Panc1 (cell line): ENCODE data around the gene TIMP3. TPM values are rescaled to one million over a fixed set of nuclear protein-coding genes. Genes with fewer than 3 reads are reported as not detected.

Experiments used
- ATAC-seq: fragments of 200-7000 bp; cut with Tn5 transposase; 2 replicates; pipeline ENCODE4 v1.9.1; 2020; ENCODE audit warnings: mild to moderate bottlenecking, moderate library complexity
- BruUV-seq: library from RNA; stranded (reverse); fragments of 400-500 nt; replicated peaks from 2 replicates; lab custom pipeline; 2021; lab: Mats Ljungman, UMichigan
- CTCF ChIA-PET: fragments of 300-600 bp; sonication (Branson Sonifier 250); formaldehyde crosslinking; loops from one replicate; lab custom pipeline; 2022; ENCODE audit warnings: antibody characterized with exemption; lab: Charles Lee
- POLR2A ChIA-PET: fragments of 300-600 bp; sonication (Branson Sonifier 250); formaldehyde crosslinking; loops from one replicate; lab custom pipeline; 2022; ENCODE audit warnings: antibody characterized with exemption; lab: Charles Lee
- DNase-seq: peaks from one replicate; pipeline ENCODE4 v3.0.0-alpha.2; 2010; ENCODE audit warnings: low read depth, low spot score
- H3K27ac ChIP-seq: 2 replicates; pipeline ENCODE4 v1.5.1; 2011; ENCODE audit warnings: mild to moderate bottlenecking, low read length, inconsistent platforms
- H3K27me3 ChIP-seq: fragments of 200-500 bp; sonication (Bioruptor generic); 2 replicates; pipeline ENCODE4 v1.6.0; 2014; ENCODE audit warnings: low read length, inconsistent platforms; ENCODE audit not compliant: control insufficient read depth, insufficient read depth
- H3K36me3 ChIP-seq: fragments of 200-500 bp; sonication (Bioruptor generic); 2 replicates; pipeline ENCODE4 v1.5.1; 2014; ENCODE audit warnings: inconsistent platforms, mild to moderate bottlenecking, low read length, moderate library complexity; ENCODE audit not compliant: control insufficient read depth, insufficient read depth
- H3K4me1 ChIP-seq: 2 replicates; pipeline ENCODE4 v1.5.1; 2011; ENCODE audit warnings: inconsistent platforms, mild to moderate bottlenecking, low read length, moderate library complexity; ENCODE audit not compliant: control insufficient read depth, insufficient read depth
- H3K4me3 ChIP-seq, 2 experiments: 2 replicates each; pipeline ENCODE4 v1.5.1; 2011 to 2012; ENCODE audit warnings: low read depth in 2 of 2, low read length in 2 of 2, mild to moderate bottlenecking in 2 of 2, inconsistent platforms in 1 of 2, moderate library complexity in 1 of 2
- H3K9me3 ChIP-seq: fragments of 200-500 bp; sonication (Bioruptor generic); 2 replicates; pipeline ENCODE4 v1.5.1; 2014; ENCODE audit warnings: low read depth, mild to moderate bottlenecking, inconsistent platforms, low read length, moderate library complexity; ENCODE audit not compliant: control insufficient read depth, insufficient read depth
- POLR2AphosphoS5 ChIP-seq: IDR thresholded peaks from 2 replicates; pipeline ENCODE4 v1.6.1; 2012; ENCODE audit warnings: mild to moderate bottlenecking, low read depth, low read length, moderate library complexity
- REST ChIP-seq, 2 experiments: IDR thresholded peaks; 2 replicates each; pipeline ENCODE4 v1.6.1; 2011 to 2012; ENCODE audit warnings: low read depth in 2 of 2, control low read depth in 1 of 2, low read length in 1 of 2, mild to moderate bottlenecking in 1 of 2, moderate library complexity in 1 of 2; ENCODE audit not compliant: insufficient read depth in 1 of 2
- SIN3A ChIP-seq: IDR thresholded peaks from 2 replicates; pipeline ENCODE4 v1.6.1; 2012; ENCODE audit warnings: low read depth, mild to moderate bottlenecking, low read length, moderate library complexity, borderline replicate concordance; ENCODE audit not compliant: insufficient read depth
- TCF7L2 ChIP-seq: IDR thresholded peaks from 2 replicates; pipeline ENCODE4 v1.6.1; 2011; ENCODE audit warnings: mild to moderate bottlenecking, low read depth, low read length, inconsistent platforms
- in situ Hi-C: cut with HindIII; loops from 2 replicates; pipeline ENCODE4 v1.10.0; 2016; ENCODE audit warnings: low sequenced_read_pairs, low pct_unique_long_range_greater_than_20kb
- intact Hi-C: fragments of 100-400 bp; cut with micrococcal nuclease; formaldehyde crosslinking; loops from one replicate; pipeline ENCODE4 v1.10.0; 2022; ENCODE audit not compliant: unreplicated experiment
- total RNA-seq: library from RNA; stranded (reverse); gene quantifications from one replicate; pipeline ENCODE4 v1.2.1, GENCODE V29; 2021; ENCODE audit not compliant: unreplicated experiment
- TF ChIP-seq, protein P1 (sequence below): fragments of 450-650 bp; IDR thresholded peaks from 2 replicates; pipeline ENCODE4 v1.5.1; 2017; ENCODE audit warnings: mild to moderate bottlenecking

Gene TIMP3
- total RNA-seq, 1 experiment from 2014 or later = 0.67 TPM

DNA sequence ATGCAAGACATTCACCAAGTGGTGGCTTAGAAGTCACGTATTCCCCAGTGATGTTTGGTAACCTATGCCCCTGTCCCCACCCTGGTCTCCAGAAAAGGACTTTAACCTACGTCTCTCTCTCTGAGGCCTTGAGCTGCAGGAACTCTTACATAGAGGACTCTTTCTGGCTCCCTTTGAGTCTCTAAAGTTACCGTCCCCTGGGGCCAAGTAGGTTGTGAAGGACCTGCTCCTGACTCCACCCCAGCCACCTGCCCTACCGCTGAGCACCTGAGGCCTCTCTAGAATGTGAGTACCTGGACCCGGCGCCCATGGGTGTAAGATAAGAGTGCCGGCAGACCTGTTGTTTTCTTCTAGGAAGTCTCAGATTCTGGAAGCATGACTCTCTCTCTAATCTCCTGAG, 95.4 kb downstream of the TIMP3 start:
- no TSS peak for BruUV-seq
- no peaks in the 10 kb centered on the region for H3K27me3 ChIP-seq
- TF ChIP-seq, protein P1, sequence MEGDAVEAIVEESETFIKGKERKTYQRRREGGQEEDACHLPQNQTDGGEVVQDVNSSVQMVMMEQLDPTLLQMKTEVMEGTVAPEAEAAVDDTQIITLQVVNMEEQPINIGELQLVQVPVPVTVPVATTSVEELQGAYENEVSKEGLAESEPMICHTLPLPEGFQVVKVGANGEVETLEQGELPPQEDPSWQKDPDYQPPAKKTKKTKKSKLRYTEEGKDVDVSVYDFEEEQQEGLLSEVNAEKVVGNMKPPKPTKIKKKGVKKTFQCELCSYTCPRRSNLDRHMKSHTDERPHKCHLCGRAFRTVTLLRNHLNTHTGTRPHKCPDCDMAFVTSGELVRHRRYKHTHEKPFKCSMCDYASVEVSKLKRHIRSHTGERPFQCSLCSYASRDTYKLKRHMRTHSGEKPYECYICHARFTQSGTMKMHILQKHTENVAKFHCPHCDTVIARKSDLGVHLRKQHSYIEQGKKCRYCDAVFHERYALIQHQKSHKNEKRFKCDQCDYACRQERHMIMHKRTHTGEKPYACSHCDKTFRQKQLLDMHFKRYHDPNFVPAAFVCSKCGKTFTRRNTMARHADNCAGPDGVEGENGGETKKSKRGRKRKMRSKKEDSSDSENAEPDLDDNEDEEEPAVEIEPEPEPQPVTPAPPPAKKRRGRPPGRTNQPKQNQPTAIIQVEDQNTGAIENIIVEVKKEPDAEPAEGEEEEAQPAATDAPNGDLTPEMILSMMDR = no peak
- TF ChIP-seq SIN3A (no peak), REST (IDR thresholded peaks at IDR 0.05; ENCODE audit: insufficient read depth in 1 of 2, low read depth in 2 of 2, low read length in 1 of 2) (no peak), POLR2AphosphoS5 (no peak), TCF7L2 (no peak)
- H3K9me3 ChIP-seq = no peaks in the 10 kb centered on the region
- no peaks in the 10 kb centered on the region for H3K4me1 ChIP-seq
- in situ Hi-C loops (no loop called here), intact Hi-C loops (no loop called here)
- no peak overlapping the region for H3K27ac ChIP-seq
- no peak for DNase-seq
- ChIA-PET POLR2A (no interaction called here), CTCF (interaction anchor here (0.6 kb wide), 1 partner anchor 38 kb away, joined by 6 read pairs; no protein-coding TSS in a partner anchor)
- no peaks in the 10 kb centered on the region for H3K36me3 ChIP-seq
- H3K4me3 ChIP-seq = no peak overlapping the region
- no peak for ATAC-seq

GRCh38 chr22:32897400-32897799, 95.9 kb downstream of the TIMP3 start:
- no peak overlapping the region for H3K4me3 ChIP-seq
- intact Hi-C loops = no loop called here
- ChIA-PET POLR2A (no interaction called here), CTCF (no interaction called here)
- no peaks in the 10 kb centered on the region for H3K27me3 ChIP-seq
- no peaks in the 10 kb centered on the region for H3K4me1 ChIP-seq
- TF ChIP-seq, protein P1 = no peak
- TF ChIP-seq POLR2AphosphoS5 = no peak
- TF ChIP-seq SIN3A = no peak
- TF ChIP-seq REST (IDR thresholded peaks at IDR 0.05; ENCODE audit: insufficient read depth in 1 of 2, low read depth in 2 of 2, low read length in 1 of 2) = no peak
- no peak for TF ChIP-seq TCF7L2
- no peak for DNase-seq
- in situ Hi-C loops = no loop called here
- no peak for ATAC-seq
- H3K36me3 ChIP-seq = no peaks in the 10 kb centered on the region
- BruUV-seq = no TSS peak
- no peaks in the 10 kb centered on the region for H3K9me3 ChIP-seq
- H3K27ac ChIP-seq = no peak overlapping the region
